Neural crest cell (in vitro differentiated cells): ENCODE results near the gene MBD5. TPM values are rescaled to one million over a fixed set of nuclear protein-coding genes. Genes with fewer than 3 reads are reported as not detected.

Source experiments
- DNase-seq: peaks from one replicate; pipeline ENCODE4 v3.0.0; 2021; ENCODE audit warnings: low read depth, mixed read lengths, low spot score
- H3K27ac Mint-ChIP-seq: one replicate; pipeline ENCODE4 v1.8.0; 2021; ENCODE audit warnings: mild to moderate bottlenecking, mixed read lengths; ENCODE audit not compliant: unreplicated experiment
- H3K27me3 Mint-ChIP-seq: 2 replicates; pipeline ENCODE4 v1.8.0; 2021; ENCODE audit warnings: low read depth, mild to moderate bottlenecking, mixed read lengths
- H3K36me3 Mint-ChIP-seq: 2 replicates; pipeline ENCODE4 v1.8.0; 2021; ENCODE audit warnings: low read depth, mild to moderate bottlenecking, mixed read lengths
- H3K4me1 Mint-ChIP-seq: 2 replicates; pipeline ENCODE4 v1.8.0; 2021; ENCODE audit warnings: mixed read lengths
- H3K4me3 Mint-ChIP-seq: one replicate; pipeline ENCODE4 v1.8.0; 2021; ENCODE audit warnings: mild to moderate bottlenecking, mixed read lengths
- H3K9me3 Mint-ChIP-seq: 2 replicates; pipeline ENCODE4 v1.8.0; 2021; ENCODE audit warnings: mixed read lengths
- CTCF ChIP-seq: fragments of 200-600 bp; sonication (generic); conservative IDR thresholded peaks from 2 replicates; pipeline ENCODE4 v1.5.0; 2021; ENCODE audit warnings: antibody characterized with exemption, mild to moderate bottlenecking
- total RNA-seq: library from RNA; stranded (reverse); gene quantifications from 2 replicates; pipeline ENCODE4 v1.2.1, GENCODE V29; 2021

MBD5 gene
- total RNA-seq, 1 donor from 2014 or later: 51.1 TPM

DNA sequence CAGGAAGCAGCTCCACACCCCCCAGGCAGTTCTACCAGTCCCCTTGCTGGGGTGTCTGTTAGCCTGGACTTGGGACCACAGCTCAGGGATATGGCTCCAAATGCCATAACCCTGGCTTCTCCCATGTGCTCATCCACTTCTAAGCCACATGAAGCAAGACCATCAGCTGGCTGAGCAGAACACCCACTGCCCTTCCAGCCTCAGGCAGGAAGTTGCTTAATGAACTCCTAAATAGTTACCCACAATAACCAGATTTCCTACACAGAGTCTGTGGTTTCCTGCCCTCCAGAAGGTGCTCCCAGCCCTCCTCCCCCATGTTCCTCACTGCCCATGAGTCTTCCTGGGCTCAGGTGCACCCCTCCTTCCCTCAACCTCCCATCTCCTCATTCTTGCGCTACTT is 525.4 kb downstream of the MBD5 start:
- no peak overlapping the region for H3K27ac Mint-ChIP-seq
- no peaks in the 10 kb centered on the region for H3K4me1 Mint-ChIP-seq
- no peak overlapping the region for H3K4me3 Mint-ChIP-seq
- H3K9me3 Mint-ChIP-seq: no peaks in the 10 kb centered on the region
- no peaks in the 10 kb centered on the region for H3K27me3 Mint-ChIP-seq
- no peak for TF ChIP-seq CTCF
- no peak for DNase-seq
- no peaks in the 10 kb centered on the region for H3K36me3 Mint-ChIP-seq

GRCh38 chr2:148548716-148549400 is 528.0 kb downstream of the MBD5 start:
- H3K9me3 Mint-ChIP-seq: no peaks in the 10 kb centered on the region
- H3K36me3 Mint-ChIP-seq: no peaks in the 10 kb centered on the region
- DNase-seq: no peak
- H3K27ac Mint-ChIP-seq: no peak overlapping the region
- TF ChIP-seq CTCF: no peak
- no peaks in the 10 kb centered on the region for H3K4me1 Mint-ChIP-seq
- no peak overlapping the region for H3K4me3 Mint-ChIP-seq
- H3K27me3 Mint-ChIP-seq: no peaks in the 10 kb centered on the region

DNA sequence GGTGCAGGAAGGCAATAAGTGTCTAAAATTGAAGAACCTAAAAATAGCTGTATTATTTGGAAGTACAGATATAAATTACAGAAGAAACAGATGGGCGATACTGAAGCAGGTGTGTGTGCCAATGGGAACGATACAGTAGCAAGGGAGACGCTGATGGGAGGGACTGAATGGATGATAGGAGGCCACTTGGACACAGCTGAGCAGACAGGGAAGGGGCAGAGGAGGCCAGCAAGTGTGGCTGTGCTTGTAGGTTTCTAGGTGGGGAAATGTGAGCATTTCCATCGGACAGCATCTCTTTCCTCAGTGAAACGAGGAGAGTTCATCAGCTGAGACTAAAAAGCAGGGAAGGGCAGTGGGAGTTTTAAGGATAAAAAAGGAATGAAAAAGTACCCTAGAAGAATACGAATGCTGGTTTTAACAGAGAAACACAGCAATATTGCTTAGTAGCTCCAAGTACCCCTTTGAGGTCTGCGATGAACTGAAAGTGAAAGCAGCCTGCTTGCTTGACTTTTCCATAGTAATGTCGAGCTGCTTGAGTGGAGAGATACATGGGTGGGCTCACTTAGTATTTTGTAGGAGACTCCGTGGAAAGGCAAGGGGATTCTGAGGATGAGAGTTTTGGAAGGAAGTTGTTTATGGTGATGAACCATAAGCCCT is 531.9 kb downstream of the MBD5 start:
- no peak overlapping the region for H3K27ac Mint-ChIP-seq
- DNase-seq: no peak
- no peaks in the 10 kb centered on the region for H3K9me3 Mint-ChIP-seq
- no peaks in the 10 kb centered on the region for H3K36me3 Mint-ChIP-seq
- H3K27me3 Mint-ChIP-seq: no peaks in the 10 kb centered on the region
- H3K4me3 Mint-ChIP-seq: no peak overlapping the region
- TF ChIP-seq CTCF: no peak
- no peaks in the 10 kb centered on the region for H3K4me1 Mint-ChIP-seq

GRCh38 chr2:148553332-148553887 is 532.5 kb downstream of the MBD5 start:
- H3K27me3 Mint-ChIP-seq: no peaks in the 10 kb centered on the region
- no peak for TF ChIP-seq CTCF

GRCh38 chr2:148554459-148555247 is 533.8 kb downstream of the MBD5 start:
- no peak for DNase-seq
- Mint-ChIP-seq H3K27ac (no peak overlapping the region), H3K27me3 (no peaks in the 10 kb centered on the region), H3K36me3 (no peaks in the 10 kb centered on the region), H3K4me1 (peaks cover 7% of the 10 kb centered on the region), H3K9me3 (peaks cover 3% of the 10 kb centered on the region), H3K4me3 (no peak overlapping the region)
- no peak for TF ChIP-seq CTCF

More at GRCh38 chr2:148553332-148553887, 532.5 kb downstream of the MBD5 start:
- H3K9me3 Mint-ChIP-seq: peaks cover 3% of the 10 kb centered on the region
- no peak overlapping the region for H3K27ac Mint-ChIP-seq
- H3K36me3 Mint-ChIP-seq: no peaks in the 10 kb centered on the region
- DNase-seq: no peak
- no peak overlapping the region for H3K4me3 Mint-ChIP-seq
- peaks cover 3% of the 10 kb centered on the region for H3K4me1 Mint-ChIP-seq
